ENCODE results near the gene CDH15.

Gene CDH15

GRCh38 chr16:89190150-89190958 lies 18.8 kb downstream of the CDH15 start:
- DNase-seq = no peak

GRCh38 chr16:89191033-89191900 lies 19.7 kb downstream of the CDH15 start:
- no peak for DNase-seq

GRCh38 chr16:89191901-89192185 lies 20.3 kb downstream of the CDH15 start:
- no peak for DNase-seq

- DNase-seq = peak; percentile 88
Measured at GRCh38 chr16:89192186-89192955, 20.8 kb downstream of the CDH15 start.

- DNase-seq = peak; percentile 76
Measured at GRCh38 chr16:89192956-89193575, 21.5 kb downstream of the CDH15 start.

GRCh38 chr16:89193576-89194293 lies 22.2 kb downstream of the CDH15 start:
- DNase-seq = no peak

GRCh38 chr16:89194340-89195311 lies 23.1 kb downstream of the CDH15 start:
- no peak for DNase-seq

- DNase-seq = no peak
Measured at GRCh38 chr16:89195521-89196171, 24.1 kb downstream of the CDH15 start.

GRCh38 chr16:89197033-89197632 lies 25.6 kb downstream of the CDH15 start:
- DNase-seq = peak; percentile 13

GRCh38 chr16:89197633-89198416 lies 26.3 kb downstream of the CDH15 start:
- DNase-seq = peak; percentile 11

- peak; percentile 12 for DNase-seq
Measured at GRCh38 chr16:89198417-89199240, 27.1 kb downstream of the CDH15 start.

GRCh38 chr16:89199241-89200123 lies 27.9 kb downstream of the CDH15 start:
- DNase-seq = peak; percentile 15

- DNase-seq = peak; percentile 15
Measured at GRCh38 chr16:89200124-89200849, 28.7 kb downstream of the CDH15 start, which contains the start of gene SLC22A31. Gene SLC22A31 (minus strand): TSS chr16:89200537. CDS start chr16:89200501, 36 bp downstream.

GRCh38 chr16:89200850-89201411 lies 29.4 kb downstream of the CDH15 start:
- DNase-seq = peak; percentile 10

- peak; percentile 78 for DNase-seq
Measured at GRCh38 chr16:89201439-89202377, 30.2 kb downstream of the CDH15 start.

All from CD4-positive, alpha-beta T cell treated with Interleukin-15 for 1 hour (primary cell).